H1 (cell line): ENCODE results near the gene GADD45B.

ENCODE experiments used
- CTCF ChIP-seq, 3 experiments: IDR thresholded peaks; 1 replicate in 2 of 3; 2 replicates in 1 of 3; pipeline versions ENCODE4 v1.5.1 to v1.6.1; 2011; ENCODE audit warnings: low read length in 3 of 3, mild to moderate bottlenecking in 3 of 3, inconsistent platforms in 2 of 3, low read depth in 1 of 3, moderate library complexity in 1 of 3; ENCODE audit not compliant: insufficient read depth in 1 of 3; ENCODE audit errors: control extremely low read depth in 1 of 3
- MAX ChIP-seq: IDR thresholded peaks from 2 replicates; pipeline ENCODE4 v1.6.1; 2012; ENCODE audit warnings: inconsistent platforms
- POLR2A ChIP-seq, 2 experiments: IDR thresholded peaks; 1 replicate in 1 of 2; 2 replicates in 1 of 2; pipeline ENCODE4 v1.6.1; 2011; ENCODE audit warnings: low read depth in 2 of 2, low read length in 2 of 2, mild to moderate bottlenecking in 2 of 2; ENCODE audit errors: control extremely low read depth in 1 of 2
- ZNF274 ChIP-seq: IDR thresholded peaks from 2 replicates; pipeline ENCODE4 v1.7.0; 2012; ENCODE audit warnings: low read length, borderline replicate concordance; ENCODE audit errors: extremely low read depth

- TF ChIP-seq ZNF274 = no peak
- TF ChIP-seq MAX = no peak
- no peak for TF ChIP-seq CTCF (IDR thresholded peaks at IDR 0.05; ENCODE audit: control extremely low read depth in 1 of 3, insufficient read depth in 1 of 3, low read depth in 1 of 3, low read length in 3 of 3)
- no peak for TF ChIP-seq POLR2A (IDR thresholded peaks at IDR 0.05; ENCODE audit: control extremely low read depth in 1 of 2, low read depth in 2 of 2, low read length in 2 of 2)
Observed at GRCh38 chr19:2451741-2452140, 24.2 kb upstream of the GADD45B start.
